Hepatocyte (in vitro differentiated cells): ENCODE results near the gene XDH. TPM values are rescaled to one million over a fixed set of nuclear protein-coding genes. Genes with fewer than 3 reads are reported as not detected.

Experiments
- DNase-seq: peaks from one replicate; pipeline ENCODE4 v3.0.0-alpha.2; 2016; ENCODE audit warnings: low spot score
- H2AFZ ChIP-seq: fragments of 200-600 bp; sonication (generic); 2 replicates; pipeline ENCODE4 v1.6.0; 2016; ENCODE audit warnings: antibody characterized with exemption, mild to moderate bottlenecking
- H3K27ac ChIP-seq: fragments of 200-600 bp; sonication (generic); 2 replicates; pipeline ENCODE4 v1.5.1; 2016; ENCODE audit warnings: mild to moderate bottlenecking
- H3K27me3 ChIP-seq: fragments of 200-600 bp; sonication (generic); 2 replicates; pipeline ENCODE4 v1.6.1; 2016
- H3K36me3 ChIP-seq: fragments of 200-600 bp; sonication (generic); replicated peaks from 2 replicates; pipeline ENCODE4 v1.5.1; 2016; ENCODE audit warnings: low read depth; ENCODE audit not compliant: insufficient read depth
- H3K4me1 ChIP-seq: fragments of 200-600 bp; sonication (generic); 2 replicates; pipeline ENCODE4 v1.5.1; 2016; ENCODE audit warnings: mild to moderate bottlenecking, moderate library complexity; ENCODE audit not compliant: insufficient read depth
- H3K4me2 ChIP-seq: fragments of 200-600 bp; sonication (generic); 2 replicates; pipeline ENCODE4 v1.6.0; 2016
- H3K4me3 ChIP-seq: fragments of 200-600 bp; sonication (generic); 2 replicates; pipeline ENCODE4 v1.5.1; 2016; ENCODE audit warnings: mild to moderate bottlenecking
- H3K79me2 ChIP-seq: fragments of 200-600 bp; sonication (generic); 2 replicates; pipeline ENCODE4 v1.6.0; 2017; ENCODE audit warnings: mild to moderate bottlenecking
- H3K9me2 ChIP-seq: fragments of 200-600 bp; sonication (generic); replicated peaks from 2 replicates; pipeline ENCODE4 v1.6.0; 2017; ENCODE audit warnings: mild to moderate bottlenecking; ENCODE audit not compliant: insufficient read depth
- H3K9me3 ChIP-seq: fragments of 200-600 bp; sonication (generic); 2 replicates; pipeline ENCODE4 v1.5.1; 2016; ENCODE audit warnings: low read depth, mild to moderate bottlenecking
- H4K20me1 ChIP-seq: fragments of 200-600 bp; sonication (generic); 2 replicates; pipeline ENCODE4 v1.6.0; 2016; ENCODE audit warnings: mild to moderate bottlenecking; ENCODE audit not compliant: insufficient read depth, poor library complexity, severe bottlenecking
- EZH2 ChIP-seq: fragments of 200-600 bp; sonication (generic); IDR thresholded peaks from 2 replicates; pipeline ENCODE4 v1.6.1; 2016; ENCODE audit warnings: antibody characterized with exemption, mild to moderate bottlenecking, borderline replicate concordance
- EZH2phosphoT487 ChIP-seq: fragments of 200-600 bp; sonication (generic); IDR thresholded peaks from one replicate; pipeline ENCODE4 v1.6.1; 2018; ENCODE audit warnings: antibody characterized with exemption, mild to moderate bottlenecking, low read depth, moderate library complexity; ENCODE audit not compliant: unreplicated experiment, severe bottlenecking
- WGBS: methylation state at CpG from one replicate; pipeline ENCODE4 v1.1.6; 2016; ENCODE audit warnings: low lambda C conversion rate; ENCODE audit errors: missing lambda C conversion rate; 5-methylcytosine and 5-hydroxymethylcytosine counted together
- polyA plus RNA-seq: library from polyadenylated mRNA; unstranded; fragments of >200 nt; fragmentation: Nextera tagmentation; extraction: Ambion mirVana; gene quantifications from 2 replicates; pipeline ENCODE4 v1.2.1, GENCODE V29; 2016
- total RNA-seq: library from RNA; depleted of rRNA; stranded (reverse); fragments of >200 nt; gene quantifications from 2 replicates; pipeline ENCODE4 v1.2.3, GENCODE V29; 2014
- TF ChIP-seq, protein P1 (sequence below): fragments of 200-600 bp; sonication (generic); IDR thresholded peaks from 2 replicates; pipeline ENCODE4 v1.5.1; 2016; ENCODE audit warnings: antibody characterized with exemption, mild to moderate bottlenecking; ENCODE audit not compliant: poor library complexity

XDH gene
- total and polyA plus RNA-seq, 2 experiments from 2014 or later: 1.6 to 6.7 TPM

DNA sequence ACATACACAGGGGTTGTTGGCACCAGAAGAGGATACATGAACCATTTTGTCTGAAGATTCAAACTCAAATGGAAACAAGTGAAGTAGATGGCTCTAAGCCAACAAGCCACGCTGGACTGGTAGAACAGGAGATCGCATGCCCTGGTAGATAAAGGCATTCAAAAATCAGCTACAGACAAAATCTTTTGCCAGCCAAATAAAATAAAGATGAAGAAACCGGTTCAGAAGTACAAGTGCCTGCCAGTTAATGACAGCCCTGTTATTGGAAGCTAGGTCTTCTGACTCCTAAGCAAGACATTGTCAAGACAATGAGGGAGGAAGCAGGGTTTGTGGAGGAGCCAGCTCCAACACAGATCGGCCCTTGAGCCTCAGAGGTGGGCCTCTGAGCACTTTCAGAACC is 128.3 kb downstream of the XDH start:
- 95% methylated on average over 4 of the region's 4 CpGs for WGBS
- H3K9me2 ChIP-seq: no peaks in the 10 kb centered on the region
- no peak for DNase-seq

More for the DNA sequence above, 128.3 kb downstream of the XDH start:
- Histone ChIP-seq H3K4me3 (no peak overlapping the region), H4K20me1 (no peaks in the 10 kb centered on the region), H3K4me2 (no peak overlapping the region), H3K9me3 (no peaks in the 10 kb centered on the region), H3K27me3 (no peaks in the 10 kb centered on the region), H2AFZ (no peak overlapping the region), H3K79me2 (no peaks in the 10 kb centered on the region), H3K27ac (no peak overlapping the region), H3K4me1 (no peaks in the 10 kb centered on the region), H3K36me3 (no peaks in the 10 kb centered on the region)
- TF ChIP-seq EZH2 (no peak), EZH2phosphoT487 (no peak)
- TF ChIP-seq, protein P1, sequence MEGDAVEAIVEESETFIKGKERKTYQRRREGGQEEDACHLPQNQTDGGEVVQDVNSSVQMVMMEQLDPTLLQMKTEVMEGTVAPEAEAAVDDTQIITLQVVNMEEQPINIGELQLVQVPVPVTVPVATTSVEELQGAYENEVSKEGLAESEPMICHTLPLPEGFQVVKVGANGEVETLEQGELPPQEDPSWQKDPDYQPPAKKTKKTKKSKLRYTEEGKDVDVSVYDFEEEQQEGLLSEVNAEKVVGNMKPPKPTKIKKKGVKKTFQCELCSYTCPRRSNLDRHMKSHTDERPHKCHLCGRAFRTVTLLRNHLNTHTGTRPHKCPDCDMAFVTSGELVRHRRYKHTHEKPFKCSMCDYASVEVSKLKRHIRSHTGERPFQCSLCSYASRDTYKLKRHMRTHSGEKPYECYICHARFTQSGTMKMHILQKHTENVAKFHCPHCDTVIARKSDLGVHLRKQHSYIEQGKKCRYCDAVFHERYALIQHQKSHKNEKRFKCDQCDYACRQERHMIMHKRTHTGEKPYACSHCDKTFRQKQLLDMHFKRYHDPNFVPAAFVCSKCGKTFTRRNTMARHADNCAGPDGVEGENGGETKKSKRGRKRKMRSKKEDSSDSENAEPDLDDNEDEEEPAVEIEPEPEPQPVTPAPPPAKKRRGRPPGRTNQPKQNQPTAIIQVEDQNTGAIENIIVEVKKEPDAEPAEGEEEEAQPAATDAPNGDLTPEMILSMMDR: no peak

Other genes with a start within 250 kb of the XDH start
- 0.33 and 0.56 TPM in 2 replicates for gene CAPN14, start 197.2 kb downstream of the XDH start, total RNA-seq
- 0.06 and 0.36 TPM in 2 replicates for gene CAPN14, start 197.2 kb downstream of the XDH start, polyA plus RNA-seq
- gene EHD3, start 180.6 kb downstream of the XDH start, total RNA-seq: 6.0 and 6.2 TPM in 2 replicates
- gene EHD3, start 180.6 kb downstream of the XDH start, polyA plus RNA-seq: 4.5 and 7.3 TPM in 2 replicates
- gene SRD5A2, start 166.2 kb upstream of the XDH start, total RNA-seq: 0.40 and 0.52 TPM in 2 replicates
- gene SRD5A2, start 166.2 kb upstream of the XDH start, polyA plus RNA-seq: not detected in 2 replicates